Measurements from ENCODE around the gene GNRH2.
"Not testable (repeated sequence)": the region's sequence is repeated elsewhere in the genome, so short reads cannot be mapped to it uniquely, and the experiment has no call there.

Gene GNRH2, protein sequence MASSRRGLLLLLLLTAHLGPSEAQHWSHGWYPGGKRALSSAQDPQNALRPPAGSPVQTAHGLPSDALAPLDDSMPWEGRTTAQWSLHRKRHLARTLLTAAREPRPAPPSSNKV

GRCh38 chr20:3043322-3043721 is at the start of gene GNRH2:
Gene GNRH2, plus strand, starts transcription at chr20:3043622. Its CDS starts 793 bp downstream, at chr20:3044415.
- ATAC-seq (no peak), DNase-seq (no peak)

GRCh38 chr20:2995796-2996195 is 47.6 kb upstream of the GNRH2 start:
- DNase-seq (no peak), ATAC-seq (no peak)

DNA sequence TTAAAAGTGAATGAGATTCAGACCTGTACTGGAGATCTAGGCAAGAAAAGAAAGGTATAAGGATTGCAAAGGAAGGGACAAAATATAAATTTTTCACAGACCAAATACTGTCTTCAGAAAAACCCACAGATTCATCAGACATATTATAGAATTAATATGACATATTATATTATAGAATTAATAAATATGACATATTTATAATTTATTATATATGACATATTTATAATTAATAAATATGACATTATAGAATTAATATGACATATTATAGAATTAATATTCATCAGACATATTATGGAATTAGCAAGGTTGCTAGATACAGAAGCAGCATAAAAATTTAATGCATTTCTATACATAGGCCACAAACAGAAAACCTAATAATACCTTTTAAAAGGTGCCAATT is 44.7 kb upstream of the GNRH2 start:
- ATAC-seq (no peak), DNase-seq (no peak)

GRCh38 chr20:3000852-3001523 is 42.4 kb upstream of the GNRH2 start:
- no peak for DNase-seq
- peak; percentile 63 for ATAC-seq

- DNase-seq (no peak), ATAC-seq (no peak)
These were observed 40.0 kb upstream of the GNRH2 start for GRCh38 chr20:3003416-3003815.

DNA sequence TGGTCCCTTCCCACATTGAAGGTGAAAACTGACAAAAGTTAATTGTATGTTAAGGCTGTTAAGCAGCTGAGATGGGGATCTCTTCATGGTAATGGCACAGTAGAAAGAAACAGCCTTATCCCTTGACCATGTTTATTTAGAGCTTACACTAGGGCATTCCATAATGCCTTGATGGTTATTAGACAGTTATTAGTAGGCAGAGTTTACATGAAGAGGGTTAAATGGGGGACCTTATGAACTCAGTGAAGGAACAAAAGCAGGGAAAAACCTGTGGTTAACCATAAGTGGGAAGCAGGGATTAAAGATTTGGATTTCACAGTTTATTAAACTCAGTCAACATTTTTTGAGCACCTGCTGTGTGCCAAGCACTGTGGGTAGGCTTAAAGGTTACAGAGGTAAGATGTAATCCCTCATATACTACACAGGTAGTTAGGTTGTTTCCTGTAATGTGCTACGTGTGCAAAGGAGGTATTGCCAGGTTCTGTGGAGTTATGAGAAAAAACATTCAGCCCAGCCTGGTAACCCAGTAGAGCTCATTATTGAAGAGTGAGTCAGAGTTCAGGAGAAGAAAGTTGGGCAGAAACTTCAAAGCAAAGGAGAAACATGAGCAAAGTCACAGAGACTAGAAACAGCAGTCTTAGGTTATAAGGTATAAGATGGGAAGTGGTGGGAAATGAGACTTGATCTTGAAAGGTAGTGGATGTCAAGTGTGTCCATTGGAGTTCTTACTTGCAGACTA is 32.3 kb upstream of the GNRH2 start:
- no peak for DNase-seq
- peak; percentile 82 for ATAC-seq

- DNase-seq (peak; percentile 9), ATAC-seq (peak; percentile 79)
These were observed 31.7 kb upstream of the GNRH2 start for GRCh38 chr20:3011752-3012151.

DNA sequence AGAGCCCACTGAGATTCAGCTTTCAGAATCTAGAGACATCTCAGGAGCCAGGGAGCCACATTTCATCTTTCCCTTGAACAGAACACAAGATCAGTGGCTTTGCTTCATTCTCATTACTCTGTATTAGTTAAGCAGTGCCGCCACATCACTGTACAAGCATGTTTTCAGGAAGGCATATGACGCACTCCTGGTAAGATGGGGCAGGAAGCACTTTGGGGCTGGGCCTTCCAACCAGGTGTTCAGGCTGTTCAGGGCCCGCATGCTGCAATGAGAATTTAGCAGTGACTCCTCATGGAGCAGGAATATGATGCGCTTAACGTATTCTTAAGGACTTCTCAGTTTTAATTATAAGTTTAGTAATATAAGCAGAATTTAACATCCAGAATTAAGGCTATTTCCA is 29.7 kb upstream of the GNRH2 start:
- ATAC-seq (no peak), DNase-seq (no peak)

DNA sequence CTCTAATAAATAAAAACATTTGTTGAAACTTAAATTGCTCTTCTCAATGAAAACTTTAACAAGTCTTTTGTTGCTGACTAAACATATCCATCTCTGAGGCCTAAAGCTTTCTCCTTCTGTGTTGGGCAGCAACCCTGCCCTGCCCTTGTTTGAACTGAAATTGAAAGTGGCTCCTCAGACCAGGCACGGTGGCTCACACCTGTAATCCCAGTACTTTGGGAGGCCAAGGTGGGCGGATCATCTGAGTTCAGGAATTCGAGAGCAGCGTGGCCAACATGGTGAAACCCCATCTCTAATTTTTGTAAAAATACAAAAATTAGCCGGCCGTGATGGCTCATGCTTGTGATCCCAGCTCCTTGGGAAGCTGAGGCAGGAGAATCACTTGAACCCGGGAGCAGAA is 29.2 kb upstream of the GNRH2 start:
- no peak for ATAC-seq
- DNase-seq, result no peak

- ATAC-seq (peak; percentile 71), DNase-seq (peak; percentile 21)
These were observed 28.8 kb upstream of the GNRH2 start for GRCh38 chr20:3014662-3015061.

GRCh38 chr20:3015302-3015701 is 28.1 kb upstream of the GNRH2 start:
- DNase-seq, ATAC-seq: not testable (repeated sequence)

- no peak for ATAC-seq
- DNase-seq, result no peak
These were observed 22.1 kb upstream of the GNRH2 start for GRCh38 chr20:3021327-3021726.

DNA sequence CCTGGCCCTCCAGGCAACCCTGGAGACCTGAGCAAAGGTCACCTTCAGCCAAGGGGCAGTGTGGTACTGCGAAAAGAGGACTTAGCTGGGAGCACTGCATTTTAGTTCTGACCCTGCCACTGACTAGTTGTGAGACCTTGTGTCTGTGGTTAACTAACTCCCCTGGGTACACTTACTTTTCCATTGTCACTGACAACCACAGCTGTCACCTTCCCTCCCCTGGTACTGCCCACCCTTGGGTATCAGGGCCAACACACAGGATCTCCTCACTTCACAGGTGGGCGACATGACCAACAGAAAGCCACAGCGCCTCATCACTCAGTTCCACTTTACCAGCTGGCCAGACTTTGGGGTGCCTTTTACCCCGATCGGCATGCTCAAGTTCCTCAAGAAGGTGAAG is 21.6 kb upstream of the GNRH2 start:
- no peak for ATAC-seq
- DNase-seq, result no peak

DNA sequence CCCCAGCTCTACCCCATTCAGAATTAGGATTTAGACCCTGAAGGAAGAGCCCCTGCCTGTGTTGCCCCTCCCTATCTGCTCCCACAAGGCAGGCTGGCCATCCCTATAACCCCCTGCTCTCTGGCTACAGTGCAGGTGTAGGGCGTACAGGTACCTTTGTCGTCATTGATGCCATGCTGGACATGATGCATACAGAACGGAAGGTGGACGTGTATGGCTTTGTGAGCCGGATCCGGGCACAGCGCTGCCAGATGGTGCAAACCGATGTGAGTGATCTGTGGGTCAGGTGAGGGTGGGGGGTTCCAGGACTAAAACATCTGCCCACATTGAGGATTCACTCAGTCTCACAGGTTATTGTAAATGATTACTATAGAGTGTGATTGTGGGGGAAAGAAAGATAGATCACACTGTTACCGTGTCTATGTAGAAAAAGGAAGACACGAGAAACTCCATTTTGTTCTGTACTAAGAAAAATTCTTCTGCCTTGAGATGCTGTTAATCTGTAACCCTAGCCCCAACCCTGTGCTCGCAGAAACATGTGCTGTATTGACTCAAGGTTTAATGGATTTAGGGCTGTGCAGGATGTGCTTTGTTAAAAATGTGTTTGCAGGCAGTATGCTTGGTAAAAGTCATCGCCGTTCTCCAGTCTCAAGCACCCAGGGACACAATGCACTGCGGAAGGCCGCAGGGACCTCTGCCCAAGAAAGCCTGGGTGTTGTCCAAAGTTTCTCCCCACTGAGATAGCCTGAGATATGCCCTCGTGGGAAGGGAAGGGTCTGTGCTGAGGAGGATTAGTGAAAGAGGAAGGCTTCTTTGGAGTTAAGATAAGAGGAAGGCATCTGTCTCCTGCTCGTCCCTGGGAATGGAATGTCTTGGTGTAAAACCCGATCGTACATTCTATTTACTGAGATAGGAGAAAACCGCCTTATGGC is 20.6 kb upstream of the GNRH2 start:
- ATAC-seq, result not testable (repeated sequence)

GRCh38 chr20:3027987-3028386 is 15.4 kb upstream of the GNRH2 start:
- ATAC-seq (no peak), DNase-seq (no peak)

More for the DNA sequence above, 20.6 kb upstream of the GNRH2 start:
- not testable (repeated sequence) for DNase-seq

GRCh38 chr20:3031524-3032147 is 11.8 kb upstream of the GNRH2 start:
- no peak for ATAC-seq
- DNase-seq, result no peak

DNA sequence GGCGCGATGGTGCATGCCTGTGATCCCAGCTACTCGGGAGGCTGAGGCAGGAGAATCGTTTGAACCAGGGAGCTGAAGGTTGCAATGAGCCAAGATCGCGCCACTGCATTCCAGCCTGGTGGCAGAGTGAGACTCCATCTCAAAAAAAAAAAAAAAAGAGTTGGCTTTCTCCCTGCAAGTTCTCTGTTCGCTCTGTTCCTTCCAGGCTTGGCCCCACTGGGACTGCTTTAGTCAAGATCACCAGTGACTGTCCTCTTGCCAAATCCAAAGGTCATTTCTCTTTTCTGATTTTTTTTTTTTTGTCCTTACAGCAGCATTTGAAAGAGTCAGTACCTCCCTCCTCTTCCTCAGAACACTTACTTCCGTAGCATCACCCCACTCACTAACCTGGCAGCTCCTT is 10.8 kb upstream of the GNRH2 start:
- DNase-seq (no peak), ATAC-seq (no peak)

GRCh38 chr20:3037654-3038053 is 5.8 kb upstream of the GNRH2 start:
- ATAC-seq, result no peak
- DNase-seq, result no peak

GRCh38 chr20:3038454-3038853 is 5.0 kb upstream of the GNRH2 start:
- no peak for DNase-seq
- ATAC-seq, result no peak

GRCh38 chr20:3039426-3039825 is 4.0 kb upstream of the GNRH2 start:
- DNase-seq (no peak), ATAC-seq (no peak)

GRCh38 chr20:3040086-3040485 is 3.3 kb upstream of the GNRH2 start:
- ATAC-seq, result no peak
- DNase-seq, result no peak

DNA sequence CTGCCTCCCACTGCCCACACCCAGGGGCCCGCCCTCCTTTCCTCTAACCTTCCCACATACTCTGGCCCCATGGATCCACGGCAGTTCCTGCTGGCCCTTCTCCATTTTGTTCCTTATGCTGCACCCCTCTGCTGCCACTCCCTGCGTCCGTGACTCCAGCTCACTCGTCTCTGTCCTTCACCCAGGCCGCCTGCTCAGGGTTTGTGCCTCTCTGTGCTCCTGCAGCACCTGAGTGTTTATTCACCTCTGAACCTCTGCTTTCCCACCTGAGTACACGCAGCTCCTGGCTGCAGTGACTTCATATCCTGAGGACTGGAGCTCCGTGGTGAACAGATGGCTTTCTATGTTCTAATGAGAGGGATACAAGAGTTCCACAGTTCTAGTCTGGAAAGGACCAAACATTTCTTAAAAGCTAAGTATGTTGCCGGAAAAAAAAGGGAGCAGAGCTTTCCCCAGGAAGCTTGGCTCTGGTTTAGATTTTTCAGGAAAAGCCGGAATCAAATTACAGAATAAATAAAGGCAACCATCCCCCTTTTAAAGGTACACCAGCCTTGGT is 1.5 kb upstream of the GNRH2 start:
- ATAC-seq (no peak), DNase-seq (no peak)

All from stimulated activated naive CD8-positive, alpha-beta T cell treated with anti-CD3 and anti-CD28 coated beads, Interleukin-15, Interleukin-2, amounts not matched to agents 100 U/mL and 50 U/mL, for 24 hours (primary cell).